Transverse colon (tissue), 4 donors: ENCODE results near the gene RERE.

ENCODE experiments used
- POLR2A ChIP-seq: fragments of 450-650 bp; IDR thresholded peaks from one replicate; pipeline ENCODE4 v1.6.1; 2016; ENCODE audit warnings: antibody characterized with exemption, mild to moderate bottlenecking, moderate library complexity
- POLR2AphosphoS5 ChIP-seq, 3 donors: sonication (generic); formaldehyde crosslinking; IDR thresholded peaks; one replicate each; pipeline ENCODE4 v1.6.1; 2016; ENCODE audit warnings: antibody characterized with exemption in 3 of 3
- TF ChIP-seq, protein P1 (sequence below), 5 experiments: fragments of 200-600 bp in 3 of 5; fragments of 450-650 bp in 2 of 5; sonication (generic) in 3 of 5; IDR thresholded peaks; 1 replicate in 2 of 5; 2 replicates in 3 of 5; pipeline ENCODE4 v1.5.1; 2016 to 2017; ENCODE audit warnings: antibody characterized with exemption in 5 of 5, inconsistent platforms in 3 of 5, mild to moderate bottlenecking in 2 of 5, moderate library complexity in 1 of 5

DNA sequence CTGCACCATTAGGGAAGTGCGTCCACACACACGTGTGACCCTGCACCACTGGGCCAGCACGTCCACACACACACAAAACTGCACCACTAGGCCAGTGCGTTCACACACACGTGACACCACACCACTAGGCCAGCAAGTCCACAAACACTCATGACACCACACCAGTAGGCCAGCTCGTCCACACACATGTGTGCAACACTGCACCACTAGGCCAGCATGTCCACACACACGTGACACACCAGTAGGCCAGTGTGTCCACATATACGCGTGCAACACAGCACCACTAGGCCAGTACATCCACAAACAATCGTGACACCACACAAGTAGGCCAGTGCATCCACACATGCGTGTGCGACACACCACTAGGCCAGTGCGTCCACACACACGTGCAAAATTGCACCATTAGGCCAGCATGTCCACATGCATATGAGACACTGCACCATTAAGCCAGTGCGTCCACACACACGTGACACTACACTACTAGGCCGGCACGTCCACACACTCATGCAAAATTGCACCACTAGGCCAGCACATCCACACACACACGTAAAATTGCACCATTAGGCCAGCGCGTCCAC lies 264.5 kb downstream of the RERE start:
- TF ChIP-seq POLR2A, result no peak
- TF ChIP-seq, protein P1, sequence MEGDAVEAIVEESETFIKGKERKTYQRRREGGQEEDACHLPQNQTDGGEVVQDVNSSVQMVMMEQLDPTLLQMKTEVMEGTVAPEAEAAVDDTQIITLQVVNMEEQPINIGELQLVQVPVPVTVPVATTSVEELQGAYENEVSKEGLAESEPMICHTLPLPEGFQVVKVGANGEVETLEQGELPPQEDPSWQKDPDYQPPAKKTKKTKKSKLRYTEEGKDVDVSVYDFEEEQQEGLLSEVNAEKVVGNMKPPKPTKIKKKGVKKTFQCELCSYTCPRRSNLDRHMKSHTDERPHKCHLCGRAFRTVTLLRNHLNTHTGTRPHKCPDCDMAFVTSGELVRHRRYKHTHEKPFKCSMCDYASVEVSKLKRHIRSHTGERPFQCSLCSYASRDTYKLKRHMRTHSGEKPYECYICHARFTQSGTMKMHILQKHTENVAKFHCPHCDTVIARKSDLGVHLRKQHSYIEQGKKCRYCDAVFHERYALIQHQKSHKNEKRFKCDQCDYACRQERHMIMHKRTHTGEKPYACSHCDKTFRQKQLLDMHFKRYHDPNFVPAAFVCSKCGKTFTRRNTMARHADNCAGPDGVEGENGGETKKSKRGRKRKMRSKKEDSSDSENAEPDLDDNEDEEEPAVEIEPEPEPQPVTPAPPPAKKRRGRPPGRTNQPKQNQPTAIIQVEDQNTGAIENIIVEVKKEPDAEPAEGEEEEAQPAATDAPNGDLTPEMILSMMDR (IDR thresholded peaks at IDR 0.05), result no peak
- no peak for TF ChIP-seq POLR2AphosphoS5 (IDR thresholded peaks at IDR 0.05)
